Activated naive CD4-positive, alpha-beta T cell treated with anti-CD3 and anti-CD28 coated beads, Interleukin-2, amount 10 ng/mL, durations not matched to agents 7 days and 5 days (primary cell): ENCODE results near the gene AAGAB.
"Not testable (repeated sequence)": the region's sequence is repeated elsewhere in the genome, so short reads cannot be mapped to it uniquely, and the experiment has no call there.

Experiments
- CTCF ChIA-PET: fragments of 350-600 bp; sonication (Branson Sonifier 250); formaldehyde crosslinking; loops from one replicate; lab custom pipeline; 2021; ENCODE audit warnings: antibody characterized with exemption; lab: Charles Lee
- DNase-seq: peaks from one replicate; pipeline ENCODE4 v3.0.0-alpha.2; 2020
- H3K27ac Mint-ChIP-seq: one replicate; pipeline ENCODE4 v1.8.0; 2021; ENCODE audit warnings: mild to moderate bottlenecking, moderate library complexity, mixed read lengths
- H3K27me3 Mint-ChIP-seq: one replicate; pipeline ENCODE4 v1.8.0; 2021; ENCODE audit warnings: mild to moderate bottlenecking, mixed read lengths
- H3K36me3 Mint-ChIP-seq: one replicate; pipeline ENCODE4 v1.8.0; 2021; ENCODE audit warnings: mixed read lengths
- H3K4me1 Mint-ChIP-seq: one replicate; pipeline ENCODE4 v1.8.0; 2021; ENCODE audit warnings: mixed read lengths
- H3K4me3 Mint-ChIP-seq: one replicate; pipeline ENCODE4 v1.8.0; 2021; ENCODE audit warnings: mild to moderate bottlenecking, moderate library complexity, mixed read lengths
- H3K9me3 Mint-ChIP-seq: one replicate; pipeline ENCODE4 v1.8.0; 2021; ENCODE audit warnings: mixed read lengths

AAGAB gene

DNA sequence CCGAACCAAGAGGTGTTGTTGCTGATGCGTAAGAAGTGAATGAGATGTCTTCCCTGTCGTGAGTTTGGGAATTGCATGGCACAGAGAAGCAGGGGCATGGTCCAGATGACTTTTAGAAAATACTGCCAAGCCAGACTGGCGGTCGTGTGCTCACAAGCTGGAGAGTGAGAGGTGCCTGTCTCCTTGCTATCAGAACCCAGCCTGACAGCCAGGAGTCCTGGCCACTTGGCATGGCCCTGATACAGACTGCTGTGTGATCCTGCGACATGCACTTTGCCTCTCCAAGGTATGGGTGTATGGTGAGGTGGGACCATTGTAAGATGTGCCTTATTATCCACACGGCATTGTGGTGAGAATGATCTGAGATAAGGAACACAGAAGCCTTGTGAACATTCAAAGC is 96.1 kb downstream of the AAGAB start:
- Mint-ChIP-seq H3K9me3 (peaks cover 3% of the 10 kb centered on the region), H3K27me3 (no peaks in the 10 kb centered on the region), H3K4me3 (no peak overlapping the region), H3K36me3 (peaks cover 47% of the 10 kb centered on the region), H3K4me1 (peaks cover 47% of the 10 kb centered on the region), H3K27ac (peak overlapping the region; percentile 70)
- CTCF ChIA-PET = no interaction called here
- DNase-seq = no peak

DNA sequence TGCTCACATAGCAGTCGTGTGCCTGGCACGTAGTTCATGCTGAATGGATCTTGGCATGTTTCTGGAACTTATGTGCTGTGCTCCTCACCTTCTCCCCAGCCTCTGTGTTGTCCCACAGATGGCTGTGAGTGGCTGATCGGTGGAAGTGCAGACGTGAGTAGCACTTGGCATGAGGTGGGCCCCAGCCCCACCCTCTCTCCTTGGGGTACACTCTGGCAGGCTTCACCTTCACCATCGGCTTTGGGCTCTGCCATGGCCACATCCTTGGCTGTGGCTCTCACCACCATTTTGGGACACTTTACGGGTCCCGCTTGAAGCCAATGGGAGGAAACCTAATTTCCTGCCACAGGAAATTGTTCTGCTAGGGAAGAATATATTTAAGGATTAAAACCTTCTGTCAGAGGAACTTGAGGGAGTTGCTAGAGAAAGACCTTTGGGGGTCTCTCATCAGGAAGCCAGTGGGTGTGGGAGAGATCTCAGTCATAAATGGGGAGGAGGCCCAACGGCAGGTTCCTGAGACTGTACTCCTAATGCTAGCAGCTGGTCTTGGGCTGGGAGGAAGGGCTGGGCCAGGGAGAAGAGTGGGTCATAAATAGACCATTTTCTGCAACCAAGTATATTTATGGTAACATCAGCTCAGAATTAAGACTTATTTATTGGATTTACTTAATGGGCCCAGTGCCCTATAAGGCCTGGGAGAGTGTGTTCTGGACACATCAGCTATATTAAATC is 96.8 kb downstream of the AAGAB start:
- DNase-seq = no peak
- CTCF ChIA-PET = no interaction called here
- Mint-ChIP-seq H3K4me3 (no peak overlapping the region), H3K9me3 (peaks cover 3% of the 10 kb centered on the region), H3K36me3 (peaks cover 48% of the 10 kb centered on the region), H3K27ac (no peak overlapping the region), H3K4me1 (peaks cover 50% of the 10 kb centered on the region), H3K27me3 (no peaks in the 10 kb centered on the region)

GRCh38 chr15:67156834-67157233 is 97.6 kb downstream of the AAGAB start:
- peaks cover 3% of the 10 kb centered on the region for H3K9me3 Mint-ChIP-seq
- no peak overlapping the region for H3K27ac Mint-ChIP-seq
- peaks cover 55% of the 10 kb centered on the region for H3K36me3 Mint-ChIP-seq
- H3K4me1 Mint-ChIP-seq = peaks cover 56% of the 10 kb centered on the region
- no peaks in the 10 kb centered on the region for H3K27me3 Mint-ChIP-seq
- CTCF ChIA-PET = no interaction called here
- H3K4me3 Mint-ChIP-seq = no peak overlapping the region
- no peak for DNase-seq

- DNase-seq = no peak
- CTCF ChIA-PET = no interaction called here
- Mint-ChIP-seq H3K27me3 (no peaks in the 10 kb centered on the region), H3K4me1 (peaks cover 54% of the 10 kb centered on the region), H3K9me3 (peaks cover 3% of the 10 kb centered on the region), H3K36me3 (peaks cover 55% of the 10 kb centered on the region), H3K4me3 (no peak overlapping the region), H3K27ac (no peak overlapping the region)
Measured at GRCh38 chr15:67156426-67156825, 98.0 kb downstream of the AAGAB start.

DNA sequence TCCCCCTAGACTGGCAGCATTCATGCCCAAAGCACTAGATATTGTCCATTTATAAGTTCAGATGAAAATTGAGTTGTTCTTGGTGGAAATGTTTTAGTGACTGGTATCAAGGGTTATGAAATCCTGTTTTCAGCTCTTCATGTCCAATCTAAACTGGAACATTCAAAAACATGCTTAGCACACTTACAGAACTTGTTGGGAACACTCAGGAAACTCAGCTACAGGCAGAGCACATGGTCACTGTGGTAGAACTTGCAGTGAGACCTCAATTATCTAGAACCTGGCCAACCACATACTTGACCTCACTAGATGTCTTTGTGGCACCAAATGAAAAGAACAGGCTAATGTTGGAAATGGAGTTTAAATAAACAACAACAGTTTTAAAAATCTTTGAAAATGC is 100.2 kb downstream of the AAGAB start:
- no peak for DNase-seq
- no peak overlapping the region for H3K4me3 Mint-ChIP-seq
- CTCF ChIA-PET = no interaction called here
- peaks cover 61% of the 10 kb centered on the region for H3K4me1 Mint-ChIP-seq
- peaks cover 3% of the 10 kb centered on the region for H3K9me3 Mint-ChIP-seq
- no peak overlapping the region for H3K27ac Mint-ChIP-seq
- no peaks in the 10 kb centered on the region for H3K27me3 Mint-ChIP-seq
- H3K36me3 Mint-ChIP-seq = peaks cover 50% of the 10 kb centered on the region

DNA sequence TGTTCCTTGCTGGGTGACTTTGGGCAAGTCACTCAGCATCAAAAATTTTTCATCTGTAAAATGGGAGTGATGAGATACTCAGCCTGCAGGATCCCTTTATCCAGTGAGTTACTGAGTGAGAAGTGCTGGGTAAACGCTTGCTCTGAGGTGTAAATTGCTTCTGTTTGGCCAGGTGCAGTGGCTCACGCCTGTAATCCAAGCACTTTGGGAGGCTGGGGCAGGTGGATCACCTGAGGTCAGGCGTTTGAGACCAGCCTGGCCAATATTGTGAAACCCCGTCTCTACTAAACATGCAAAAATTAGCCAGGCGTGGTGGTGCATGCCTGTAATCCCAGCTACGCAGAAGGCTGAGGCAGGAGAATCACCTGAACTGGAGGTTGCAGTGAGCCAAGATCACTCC is 101.4 kb downstream of the AAGAB start:
- CTCF ChIA-PET = interaction anchor here (0.9 kb wide), 1 partner anchor 10 kb away, joined by 3 read pairs; no protein-coding TSS in a partner anchor
- Mint-ChIP-seq H3K36me3 (peaks cover 49% of the 10 kb centered on the region), H3K27ac (peak overlapping the region; percentile 74), H3K4me1 (peaks cover 68% of the 10 kb centered on the region)
- not testable (repeated sequence) for DNase-seq, H3K4me3 Mint-ChIP-seq, H3K9me3 Mint-ChIP-seq, H3K27me3 Mint-ChIP-seq

DNA sequence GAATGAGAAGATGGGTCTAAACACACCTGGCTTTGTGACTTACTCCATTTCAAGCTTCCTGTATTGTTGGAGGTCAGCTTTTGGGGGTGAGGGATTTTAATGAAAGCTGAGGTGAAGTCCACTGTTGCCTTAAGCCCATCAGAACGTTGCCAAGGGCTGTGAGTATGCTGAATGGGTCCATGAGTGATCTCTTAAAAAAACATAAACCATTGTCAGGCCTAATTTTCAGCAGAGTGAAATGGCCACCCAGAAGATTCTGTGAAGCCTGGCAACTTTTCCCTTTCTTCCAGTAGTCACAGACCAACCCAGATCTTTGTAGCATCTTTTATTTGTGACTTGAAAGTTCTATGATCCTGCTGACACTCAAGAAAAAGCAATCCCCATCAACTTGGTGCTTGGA is 102.0 kb downstream of the AAGAB start:
- H3K27ac Mint-ChIP-seq = no peak overlapping the region
- CTCF ChIA-PET = interaction anchor here (0.9 kb wide), 1 partner anchor 9 kb away, joined by 3 read pairs; no protein-coding TSS in a partner anchor
- H3K36me3 Mint-ChIP-seq = peaks cover 43% of the 10 kb centered on the region
- no peaks in the 10 kb centered on the region for H3K27me3 Mint-ChIP-seq
- no peak for DNase-seq
- peaks cover 68% of the 10 kb centered on the region for H3K4me1 Mint-ChIP-seq
- peaks cover 3% of the 10 kb centered on the region for H3K9me3 Mint-ChIP-seq
- H3K4me3 Mint-ChIP-seq = no peak overlapping the region
